ENCODE data around the gene CRAMP1.

Gene CRAMP1

GRCh38 chr16:1657841-1658240 lies 45.7 kb downstream of the CRAMP1 start:
- DNase-seq = no peak

- DNase-seq = no peak
These were observed 46.9 kb downstream of the CRAMP1 start for GRCh38 chr16:1659031-1659430.

- DNase-seq = no peak
These were observed 49.7 kb downstream of the CRAMP1 start for GRCh38 chr16:1661826-1662225.

- DNase-seq = no peak
These were observed 50.4 kb downstream of the CRAMP1 start for GRCh38 chr16:1662543-1662942.

DNA sequence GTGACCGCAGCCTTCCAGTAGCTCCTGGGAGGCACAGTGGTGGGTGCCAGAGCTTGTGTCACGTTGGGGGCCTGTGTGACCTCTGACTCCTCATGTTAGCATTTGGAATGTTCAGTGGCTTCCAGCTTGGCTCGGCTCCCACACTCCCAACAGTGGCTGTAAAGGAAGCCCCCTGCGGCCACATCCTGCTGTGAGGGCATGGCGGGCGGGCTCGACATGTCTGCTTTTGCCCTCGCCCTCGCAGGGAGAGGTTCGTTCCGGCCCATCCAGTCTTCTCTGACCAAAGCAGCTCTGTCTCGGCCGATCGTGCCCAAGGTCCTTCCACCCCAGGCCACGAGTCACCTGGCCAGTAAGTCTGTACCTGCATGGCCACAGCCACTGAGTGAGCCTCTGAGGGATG lies 53.7 kb downstream of the CRAMP1 start:
- DNase-seq = no peak

DNA sequence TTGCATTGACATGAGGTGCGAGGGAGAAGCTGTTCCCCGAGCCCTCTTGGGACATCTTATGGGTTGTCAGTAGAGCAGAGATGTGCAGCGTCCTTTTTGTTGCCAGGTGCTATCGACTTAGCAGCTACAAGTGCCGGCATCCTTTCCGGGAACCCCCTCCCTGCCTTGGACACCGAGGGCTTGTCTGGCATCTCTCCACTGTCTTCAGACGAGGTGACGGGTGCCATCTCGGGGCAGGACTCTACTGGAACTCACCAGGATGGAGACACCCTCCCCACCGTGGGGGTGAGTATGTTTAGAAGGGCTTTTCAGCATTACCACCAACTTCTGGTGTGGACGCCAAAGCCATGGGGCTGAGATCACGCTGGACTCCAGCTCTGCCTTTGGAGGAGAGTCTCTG lies 54.2 kb downstream of the CRAMP1 start:
- DNase-seq = no peak

DNA sequence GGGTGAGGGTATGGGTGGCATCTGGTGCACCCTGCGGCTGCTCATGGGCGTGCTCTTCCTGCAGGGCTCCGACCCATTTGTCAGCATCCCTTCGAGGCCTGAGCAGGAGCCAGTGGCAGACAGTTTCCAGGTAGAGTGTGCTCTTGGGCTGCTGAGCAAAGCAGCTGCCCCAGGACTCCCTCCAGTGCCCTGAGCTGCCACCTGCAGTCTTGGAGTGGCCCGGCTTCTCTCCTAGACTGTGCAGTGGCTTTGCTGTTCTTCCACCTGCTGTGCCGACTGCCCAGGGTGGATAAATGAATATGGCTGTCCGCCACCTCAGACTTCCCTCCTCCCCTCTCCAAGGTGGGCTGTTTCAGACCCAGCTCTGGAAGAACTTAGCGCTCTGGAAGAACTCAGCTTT lies 55.1 kb downstream of the CRAMP1 start:
- DNase-seq = no peak

- DNase-seq = no peak
These were observed 55.8 kb downstream of the CRAMP1 start for GRCh38 chr16:1667916-1668315.

GRCh38 chr16:1668612-1669319 lies 56.6 kb downstream of the CRAMP1 start:
- DNase-seq = no peak

GRCh38 chr16:1669698-1670097 lies 57.5 kb downstream of the CRAMP1 start:
- DNase-seq = no peak

DNA sequence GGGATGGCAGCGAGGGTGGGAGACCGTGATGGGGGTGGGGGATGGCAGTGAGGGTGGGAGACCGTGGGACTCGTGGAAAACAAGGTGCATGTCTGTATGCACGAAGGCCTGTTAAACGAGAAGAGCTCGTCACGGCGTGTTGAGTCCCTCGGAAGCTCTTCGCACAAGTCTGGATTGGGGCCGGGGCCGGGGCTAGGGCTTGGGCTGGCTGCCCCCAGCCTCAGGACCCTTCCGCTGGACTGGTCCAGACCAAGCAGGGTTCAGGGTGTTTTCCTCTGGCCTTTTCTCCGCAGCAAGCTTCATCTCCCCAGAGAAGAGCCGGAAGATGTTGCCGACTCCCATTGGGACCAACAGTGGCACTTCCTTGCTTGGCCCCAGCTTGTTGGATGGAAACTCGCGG lies 58.2 kb downstream of the CRAMP1 start:
- no peak for DNase-seq

GRCh38 chr16:1670866-1671265 lies 58.7 kb downstream of the CRAMP1 start:
- DNase-seq = no peak

DNA sequence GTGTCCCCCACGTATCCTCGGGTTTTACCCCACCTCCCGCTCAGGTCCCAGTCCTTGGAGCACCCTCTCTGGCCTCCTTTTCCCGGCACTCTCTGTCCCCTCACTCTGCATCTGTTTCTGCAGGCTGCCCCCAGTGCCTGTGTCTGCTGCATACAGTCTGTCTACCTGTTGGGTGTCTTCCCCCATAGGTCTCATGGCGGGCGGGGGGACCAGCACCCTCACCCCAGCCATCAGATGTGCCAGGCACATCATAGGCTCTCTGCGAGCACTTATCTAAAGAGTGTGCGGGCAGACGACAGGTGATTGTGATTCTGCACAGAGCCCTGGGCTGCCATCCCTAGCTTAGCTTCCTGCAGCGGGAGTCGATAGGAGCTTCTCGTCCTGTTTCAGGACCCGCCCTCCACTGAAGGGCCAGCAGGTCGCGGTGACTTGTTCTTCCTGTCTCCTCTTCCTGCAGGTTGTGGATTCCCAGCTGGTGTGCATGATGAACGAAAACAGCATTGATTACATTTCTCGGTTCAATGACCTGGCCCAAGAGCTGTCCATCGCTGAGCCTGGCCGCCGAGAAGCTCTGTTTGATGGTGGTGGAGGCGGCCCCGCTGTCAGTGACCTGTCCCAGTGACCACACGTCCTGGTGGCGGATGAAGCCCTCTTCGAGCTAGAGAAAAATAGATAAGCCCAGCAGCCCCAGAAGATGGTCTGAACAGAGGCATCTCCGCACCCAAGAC lies 61.4 kb downstream of the CRAMP1 start:
- DNase-seq = no peak

GRCh38 chr16:1674306-1674705 lies 62.1 kb downstream of the CRAMP1 start:
- DNase-seq = no peak

DNA sequence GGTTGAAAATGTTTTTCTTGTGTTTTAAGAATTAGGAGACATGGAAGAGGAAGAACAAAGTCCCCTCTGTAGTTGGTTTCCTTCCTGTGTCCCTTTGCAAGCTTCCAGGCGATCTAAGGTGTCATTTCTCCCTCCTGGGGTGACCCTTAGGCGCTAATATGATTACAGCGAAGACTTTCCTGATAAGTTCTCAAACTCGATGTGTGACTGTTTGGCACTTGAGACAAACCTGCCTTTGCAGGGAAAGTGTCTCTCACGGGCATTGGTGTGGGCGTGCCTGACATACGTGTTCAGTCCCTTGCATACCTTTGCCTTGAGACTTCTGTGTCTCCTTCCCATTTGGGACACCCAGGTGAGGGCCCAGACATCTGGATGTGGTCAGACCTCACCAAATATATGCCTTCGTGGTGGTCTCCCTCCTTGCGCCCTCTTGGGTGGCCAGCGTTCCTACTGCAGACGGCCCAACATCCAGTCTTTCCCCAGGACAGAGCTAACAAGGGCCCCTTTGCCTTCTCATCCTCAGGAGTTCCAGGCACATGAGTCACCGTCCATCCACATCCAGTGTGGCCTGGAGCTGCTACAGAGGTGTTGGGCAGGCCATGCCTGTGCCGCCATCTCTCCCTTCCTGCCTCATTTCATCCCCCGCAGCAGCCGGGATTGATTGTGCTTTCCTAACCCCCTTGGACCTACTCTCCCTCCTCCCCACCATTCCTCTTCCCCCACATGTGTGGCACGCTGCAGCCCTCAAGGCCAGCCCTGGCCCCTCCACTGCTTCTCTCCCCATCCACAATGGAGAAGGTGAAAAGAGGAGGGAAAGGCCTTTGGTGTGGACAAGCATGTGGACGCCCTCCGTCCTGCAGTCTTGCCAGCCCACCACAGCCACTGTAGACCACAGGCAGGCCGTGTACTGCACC lies 62.8 kb downstream of the CRAMP1 start:
- DNase-seq = no peak

- DNase-seq = no peak
These were observed 64.5 kb downstream of the CRAMP1 start for GRCh38 chr16:1676661-1677060.

DNA sequence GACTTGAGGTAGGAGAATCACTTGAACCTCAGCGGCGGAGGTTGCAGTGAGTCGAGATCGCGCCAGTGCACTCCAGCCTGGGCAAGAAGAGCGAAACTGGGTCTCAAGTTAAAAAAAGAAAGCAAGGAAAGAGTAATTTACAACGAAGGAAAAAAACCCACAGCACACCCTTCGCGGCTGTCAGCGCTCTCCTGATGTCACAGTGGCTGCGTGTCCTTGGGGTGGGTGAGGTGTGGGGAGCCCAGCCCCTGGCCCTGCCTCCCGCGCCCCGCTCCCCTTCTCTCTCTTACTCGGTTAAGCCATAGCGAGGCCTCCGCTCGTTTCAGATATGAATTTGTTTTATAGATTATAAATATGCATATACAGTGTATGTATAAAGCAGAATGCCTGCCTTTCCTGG lies 65.2 kb downstream of the CRAMP1 start:
- DNase-seq = no peak

DNA sequence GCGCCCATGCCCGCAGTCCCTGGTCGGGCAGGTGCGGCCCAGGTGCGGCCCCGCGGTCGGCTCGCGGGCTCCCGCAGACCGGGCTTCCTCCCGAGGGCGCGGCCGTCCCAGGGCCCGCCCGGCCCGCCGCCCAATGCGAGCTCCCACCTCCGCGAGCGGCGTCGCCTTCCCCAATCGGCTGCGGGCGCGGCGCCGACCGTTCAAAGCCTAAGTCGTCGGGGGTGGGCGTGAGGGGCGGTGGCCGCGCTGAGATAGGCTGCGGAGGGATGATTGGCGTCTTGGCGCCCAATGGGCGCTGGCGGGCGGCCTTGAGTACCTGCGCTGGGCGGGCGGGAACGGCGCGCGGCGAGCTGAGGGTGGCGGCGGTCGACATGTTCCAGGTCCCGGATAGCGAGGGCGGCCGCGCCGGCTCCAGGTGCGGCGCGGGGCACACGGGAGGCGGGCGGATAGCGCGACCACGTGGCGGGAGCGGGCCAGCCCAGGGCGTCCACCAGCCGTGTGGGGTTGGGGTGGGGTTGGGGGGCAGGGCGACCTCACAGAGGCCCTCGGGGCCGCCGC lies 65.9 kb downstream of the CRAMP1 start, which contains the start of gene JPT2:
Gene JPT2 (plus strand): TSS at position 338 of the 558 bp plus-strand sequence. CDS start 34 bp downstream, at position 372.
- DNase-seq = peak; percentile 82

DNA sequence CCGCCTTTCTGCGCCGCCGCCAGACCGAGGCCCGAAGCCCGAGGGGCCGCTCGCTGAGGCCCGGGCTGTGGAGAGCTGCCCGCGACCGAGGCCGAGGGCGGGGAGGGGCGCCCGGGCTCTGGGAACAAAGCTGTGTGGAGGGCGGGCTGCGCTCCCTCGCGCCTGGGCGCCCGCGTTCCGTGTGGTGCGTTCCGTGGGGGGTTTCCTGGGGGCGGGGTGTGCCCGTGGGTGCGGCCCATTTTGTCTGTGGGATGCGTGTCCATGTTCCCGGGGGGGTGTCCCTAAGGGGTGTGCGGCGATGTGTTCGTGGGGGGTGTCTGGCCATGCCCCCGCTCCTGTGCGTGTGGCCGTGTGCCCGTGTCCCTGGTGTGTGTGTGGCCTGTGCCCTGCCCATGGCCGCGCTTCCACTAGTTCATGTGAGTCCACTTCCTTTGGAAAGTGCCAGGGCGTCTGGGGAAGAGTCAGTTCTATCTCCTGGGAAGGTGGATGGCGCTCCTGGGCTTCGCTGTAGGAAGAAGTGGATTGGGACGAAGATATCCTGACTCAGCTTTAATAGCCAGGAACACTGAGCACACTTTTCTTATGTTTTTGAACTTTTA lies 66.4 kb downstream of the CRAMP1 start:
- no peak for DNase-seq

- DNase-seq = no peak
These were observed 68.2 kb downstream of the CRAMP1 start for GRCh38 chr16:1680361-1680760.

- DNase-seq = no peak
These were observed 68.9 kb downstream of the CRAMP1 start for GRCh38 chr16:1681032-1681431.

DNA sequence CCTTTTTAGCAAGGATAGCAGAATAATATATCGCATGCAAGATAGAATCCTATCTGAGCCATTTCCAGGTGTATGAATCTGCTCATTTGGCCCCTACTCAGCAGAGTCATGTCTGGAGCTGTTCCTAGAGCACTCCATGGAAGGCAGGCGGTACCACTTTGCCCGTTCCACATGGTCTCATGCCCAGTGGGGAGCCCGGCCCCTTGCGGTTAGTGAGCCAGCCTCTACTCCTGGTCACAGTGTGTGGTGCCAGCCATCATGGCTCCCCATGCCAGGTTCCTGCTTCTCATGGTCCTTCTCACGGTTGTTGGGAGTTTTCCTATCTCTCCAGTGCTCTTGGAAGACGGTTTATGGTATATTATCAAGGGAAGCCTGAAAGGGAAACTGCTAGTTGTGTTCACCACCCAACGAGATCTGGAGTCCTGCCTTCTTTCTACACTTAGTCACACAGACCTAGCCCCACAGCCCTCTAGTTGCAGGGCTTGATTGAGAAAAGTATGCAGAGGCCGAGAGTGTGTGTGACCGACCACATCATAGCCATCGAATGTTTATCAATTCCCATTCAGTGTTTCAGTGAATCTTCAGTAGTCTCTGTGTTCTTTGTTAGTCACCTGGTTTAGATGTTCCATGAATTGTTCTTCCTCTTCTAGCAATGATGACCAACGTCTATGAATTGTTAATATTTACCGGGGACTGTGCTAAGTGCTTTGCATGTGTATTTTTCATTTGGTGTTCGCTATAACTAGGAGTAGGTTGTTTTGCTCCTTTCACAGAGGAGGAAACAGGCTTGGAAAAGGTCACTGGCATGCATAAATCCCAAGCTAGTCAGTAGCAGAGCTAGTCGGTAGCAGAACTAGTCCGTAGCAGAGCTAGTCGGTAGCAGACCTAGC lies 75.5 kb downstream of the CRAMP1 start:
- DNase-seq = no peak

Data from NCI-H2081 treated with DMSO at 0.1 percent for 48 hours (cell line).